DND-41 (cell line): ENCODE results near the gene COTL1.

Experiments
- ATAC-seq: fragments of 200-7000 bp; cut with Tn5 transposase; 3 replicates; pipeline ENCODE4 v1.9.1; 2021; ENCODE audit warnings: low read depth; ENCODE audit not compliant: insufficient read depth
- DNase-seq: peaks from one replicate; pipeline ENCODE4 v3.0.0-alpha.2; 2020
- H2AFZ ChIP-seq: 2 replicates; pipeline ENCODE4 v1.6.0; 2012; ENCODE audit warnings: low read depth, low read length
- H3K27ac ChIP-seq: 2 replicates; pipeline ENCODE4 v1.5.1; 2012; ENCODE audit warnings: low read length, inconsistent platforms
- H3K27me3 ChIP-seq: fragments of 200-600 bp; sonication (generic); 2 replicates; pipeline ENCODE4 v1.6.0; 2012; ENCODE audit warnings: low read length, mild to moderate bottlenecking, inconsistent platforms; ENCODE audit not compliant: insufficient read depth, poor library complexity
- H3K36me3 ChIP-seq: 2 replicates; pipeline ENCODE4 v1.5.1; 2012; ENCODE audit warnings: low read length, inconsistent platforms; ENCODE audit not compliant: insufficient read depth
- H3K4me1 ChIP-seq: 2 replicates; pipeline ENCODE4 v1.5.1; 2012; ENCODE audit warnings: mild to moderate bottlenecking, low read length; ENCODE audit not compliant: insufficient read depth
- H3K4me2 ChIP-seq: 2 replicates; pipeline ENCODE4 v1.6.0; 2012; ENCODE audit warnings: mild to moderate bottlenecking, moderate library complexity, low read length, inconsistent platforms; ENCODE audit not compliant: insufficient read depth
- H3K4me3 ChIP-seq, 2 experiments: fragments of 200-600 bp in 1 of 2; shearing (Covaris generic) in 1 of 2; 2 replicates each; pipeline ENCODE4 v1.5.1; 2012 to 2016; ENCODE audit warnings: inconsistent platforms in 2 of 2, low read length in 2 of 2, mild to moderate bottlenecking in 2 of 2, low read depth in 1 of 2, moderate library complexity in 1 of 2
- H3K79me2 ChIP-seq: 2 replicates; pipeline ENCODE4 v1.6.0; 2012; ENCODE audit warnings: low read length, inconsistent platforms; ENCODE audit not compliant: insufficient read depth
- H3K9ac ChIP-seq: 2 replicates; pipeline ENCODE4 v1.6.0; 2012; ENCODE audit warnings: low read depth, mild to moderate bottlenecking, inconsistent platforms, low read length, moderate library complexity
- H3K9me3 ChIP-seq: 2 replicates; pipeline ENCODE4 v1.5.1; 2012; ENCODE audit warnings: low read length, moderate library complexity, mild to moderate bottlenecking, inconsistent platforms; ENCODE audit not compliant: insufficient read depth, severe bottlenecking
- H4K20me1 ChIP-seq: 2 replicates; pipeline ENCODE4 v1.6.0; 2012; ENCODE audit warnings: low read length; ENCODE audit not compliant: insufficient read depth
- EZH2 ChIP-seq: IDR thresholded peaks from 3 replicates; pipeline ENCODE4 v1.6.1; 2012; ENCODE audit warnings: borderline replicate concordance, low read depth, mild to moderate bottlenecking, moderate library complexity, low read length, inconsistent platforms; ENCODE audit not compliant: severe bottlenecking
- TF ChIP-seq, protein P1 (sequence below): IDR thresholded peaks from 2 replicates; pipeline ENCODE4 v1.5.1; 2012; ENCODE audit warnings: borderline replicate concordance, low read length, moderate library complexity, mild to moderate bottlenecking; ENCODE audit not compliant: poor library complexity, severe bottlenecking; ENCODE audit errors: extremely low read depth

The COTL1 gene

DNA sequence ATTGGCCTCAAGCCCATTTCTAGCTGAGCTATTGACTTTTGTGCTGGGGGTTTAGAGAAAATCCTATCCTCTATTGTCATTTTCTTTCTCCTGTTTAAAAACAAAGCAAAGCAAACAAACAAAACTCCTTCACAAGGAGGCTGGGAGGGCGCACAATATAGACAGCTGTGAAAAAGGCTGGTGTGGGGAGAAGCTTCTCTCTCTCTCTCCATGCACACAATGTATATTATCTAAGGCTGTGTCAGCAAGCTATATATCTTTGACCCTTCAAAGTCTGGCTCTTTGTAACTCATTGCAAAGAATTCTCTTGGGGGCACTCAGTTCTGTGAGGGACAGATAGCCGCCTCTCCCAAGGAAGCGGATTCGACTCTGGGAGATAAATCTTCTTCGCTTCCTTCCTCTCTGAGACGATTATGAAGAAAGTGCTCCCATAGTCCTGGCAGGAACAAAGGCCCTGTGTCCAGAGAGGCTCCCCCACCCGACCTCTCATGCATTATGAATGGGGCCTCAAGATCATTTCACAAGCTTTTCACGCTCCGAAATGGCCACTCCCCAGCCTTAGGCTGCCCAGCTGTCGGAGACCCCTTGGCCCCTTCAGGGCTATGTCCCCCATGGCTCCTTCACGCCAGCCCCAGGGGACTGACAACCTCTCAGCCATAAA lies 80.3 kb downstream of the COTL1 start:
- H4K20me1 ChIP-seq, result no peaks in the 10 kb centered on the region
- no peak overlapping the region for H3K4me3 ChIP-seq
- H3K36me3 ChIP-seq, result no peaks in the 10 kb centered on the region
- H3K27me3 ChIP-seq, result peaks cover 7% of the 10 kb centered on the region
- no peaks in the 10 kb centered on the region for H3K79me2 ChIP-seq
- DNase-seq (no peak), ATAC-seq (no peak)
- no peak overlapping the region for H3K9ac ChIP-seq
- H3K27ac ChIP-seq, result no peak overlapping the region
- no peak overlapping the region for H3K4me2 ChIP-seq
- TF ChIP-seq, protein P1, sequence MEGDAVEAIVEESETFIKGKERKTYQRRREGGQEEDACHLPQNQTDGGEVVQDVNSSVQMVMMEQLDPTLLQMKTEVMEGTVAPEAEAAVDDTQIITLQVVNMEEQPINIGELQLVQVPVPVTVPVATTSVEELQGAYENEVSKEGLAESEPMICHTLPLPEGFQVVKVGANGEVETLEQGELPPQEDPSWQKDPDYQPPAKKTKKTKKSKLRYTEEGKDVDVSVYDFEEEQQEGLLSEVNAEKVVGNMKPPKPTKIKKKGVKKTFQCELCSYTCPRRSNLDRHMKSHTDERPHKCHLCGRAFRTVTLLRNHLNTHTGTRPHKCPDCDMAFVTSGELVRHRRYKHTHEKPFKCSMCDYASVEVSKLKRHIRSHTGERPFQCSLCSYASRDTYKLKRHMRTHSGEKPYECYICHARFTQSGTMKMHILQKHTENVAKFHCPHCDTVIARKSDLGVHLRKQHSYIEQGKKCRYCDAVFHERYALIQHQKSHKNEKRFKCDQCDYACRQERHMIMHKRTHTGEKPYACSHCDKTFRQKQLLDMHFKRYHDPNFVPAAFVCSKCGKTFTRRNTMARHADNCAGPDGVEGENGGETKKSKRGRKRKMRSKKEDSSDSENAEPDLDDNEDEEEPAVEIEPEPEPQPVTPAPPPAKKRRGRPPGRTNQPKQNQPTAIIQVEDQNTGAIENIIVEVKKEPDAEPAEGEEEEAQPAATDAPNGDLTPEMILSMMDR, result no peak
- no peak for TF ChIP-seq EZH2
- no peaks in the 10 kb centered on the region for H3K9me3 ChIP-seq
- no peaks in the 10 kb centered on the region for H3K4me1 ChIP-seq
- no peak overlapping the region for H2AFZ ChIP-seq

DNA sequence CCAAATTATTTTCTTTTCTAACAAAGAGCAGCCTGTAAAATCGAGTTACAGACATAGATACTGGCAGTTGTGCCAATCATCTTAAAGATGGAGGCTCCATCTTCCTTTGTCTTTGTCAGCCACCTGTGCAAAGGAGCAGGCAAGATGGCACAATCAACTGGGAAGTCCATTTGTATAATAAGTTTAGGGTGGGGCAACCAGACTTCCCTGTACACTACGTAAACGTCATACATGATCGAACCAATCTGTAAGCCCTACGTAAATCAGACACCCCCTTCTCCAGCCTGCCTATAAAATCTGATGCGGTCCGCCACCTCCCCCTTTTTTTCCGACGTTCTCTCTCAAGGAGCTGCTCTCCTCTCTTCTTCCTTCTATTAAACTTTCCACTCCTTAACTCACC lies 82.0 kb downstream of the COTL1 start:
- Histone ChIP-seq H3K9me3 (no peaks in the 10 kb centered on the region), H3K36me3 (no peaks in the 10 kb centered on the region), H3K9ac (no peak overlapping the region), H3K27ac (no peak overlapping the region), H4K20me1 (no peaks in the 10 kb centered on the region), H3K4me1 (no peaks in the 10 kb centered on the region), H3K4me2 (no peak overlapping the region), H3K27me3 (peaks cover 7% of the 10 kb centered on the region), H2AFZ (no peak overlapping the region), H3K79me2 (no peaks in the 10 kb centered on the region), H3K4me3 (no peak overlapping the region)
- ATAC-seq (no peak), DNase-seq (no peak)
- TF ChIP-seq, protein P1, result no peak
- TF ChIP-seq EZH2, result no peak

DNA sequence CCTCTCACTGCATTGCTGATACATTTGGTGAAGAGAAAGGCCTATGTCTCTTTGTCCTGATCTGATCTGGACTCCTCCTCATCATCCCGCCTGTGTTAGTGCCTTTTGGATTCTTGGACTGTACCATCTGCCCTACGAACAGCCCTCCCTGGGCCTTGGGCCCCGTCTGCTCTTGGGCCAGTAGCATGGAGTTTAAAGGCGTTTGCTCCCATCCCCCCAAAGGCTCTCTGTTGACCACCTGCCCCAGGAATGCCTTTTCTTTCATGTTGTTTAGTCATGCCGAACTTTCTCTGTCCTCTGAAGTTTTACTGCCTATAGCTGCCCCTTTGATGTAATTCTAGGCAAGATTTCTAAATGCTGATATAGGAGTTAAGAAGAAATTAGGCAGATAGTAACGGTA lies 82.5 kb downstream of the COTL1 start:
- H3K4me2 ChIP-seq, result no peak overlapping the region
- H3K79me2 ChIP-seq, result no peaks in the 10 kb centered on the region
- DNase-seq (no peak), ATAC-seq (no peak)
- H3K9me3 ChIP-seq, result no peaks in the 10 kb centered on the region
- no peak overlapping the region for H3K27ac ChIP-seq
- no peaks in the 10 kb centered on the region for H3K4me1 ChIP-seq
- no peak overlapping the region for H3K9ac ChIP-seq
- no peak overlapping the region for H3K4me3 ChIP-seq
- H2AFZ ChIP-seq, result no peak overlapping the region
- H3K36me3 ChIP-seq, result no peaks in the 10 kb centered on the region
- peaks cover 7% of the 10 kb centered on the region for H3K27me3 ChIP-seq
- H4K20me1 ChIP-seq, result no peaks in the 10 kb centered on the region
- TF ChIP-seq, protein P1, result no peak
- TF ChIP-seq EZH2, result no peak
